Thoracic aorta (tissue), 2 donors: ENCODE data around the gene PLXDC2. TPM values are rescaled to one million over a fixed set of nuclear protein-coding genes. Genes with fewer than 3 reads are reported as not detected.

ENCODE experiments used
- ATAC-seq: fragments of 150-250 bp; one replicate; pipeline ENCODE4 v1.8.0; 2017; ENCODE audit warnings: low read depth; ENCODE audit not compliant: insufficient number of reproducible peaks, low FRiP score
- DNase-seq: peaks from one replicate; pipeline ENCODE4 v3.0.0-alpha.2; 2020; ENCODE audit warnings: low spot score
- H3K27ac ChIP-seq, 2 donors: fragments of 200-600 bp; sonication (generic); 1 replicate in 1 of 2; 2 replicates in 1 of 2; pipeline ENCODE4 v1.5.1; 2016; ENCODE audit warnings: mild to moderate bottlenecking in 2 of 2, moderate library complexity in 2 of 2
- H3K27me3 ChIP-seq: fragments of 200-600 bp; sonication (generic); replicated peaks from 2 replicates; pipeline ENCODE4 v1.6.0; 2016; ENCODE audit warnings: mild to moderate bottlenecking; ENCODE audit not compliant: insufficient read depth
- H3K36me3 ChIP-seq: fragments of 200-600 bp; sonication (generic); one replicate; pipeline ENCODE4 v1.5.1; 2016
- H3K4me1 ChIP-seq, 2 donors: fragments of 200-600 bp; sonication (generic); 1 replicate in 1 of 2; 2 replicates in 1 of 2; pipeline versions ENCODE4 v1.5.1 to v1.6.0; 2016; ENCODE audit warnings: low read depth in 2 of 2, mild to moderate bottlenecking in 1 of 2; ENCODE audit not compliant: control insufficient read depth in 1 of 2
- H3K4me3 ChIP-seq: fragments of 200-600 bp; sonication (generic); 2 replicates; pipeline ENCODE4 v1.5.1; 2016; ENCODE audit warnings: mild to moderate bottlenecking
- H3K9me3 ChIP-seq: fragments of 200-600 bp; sonication (generic); 2 replicates; pipeline ENCODE4 v1.5.1; 2016
- CTCF ChIP-seq: fragments of 200-600 bp; sonication (generic); IDR thresholded peaks from one replicate; pipeline ENCODE4 v1.5.1; 2019; ENCODE audit warnings: antibody characterized with exemption
- total RNA-seq, 2 donors: library from RNA; depleted of rRNA; stranded (reverse); fragments of >200 nt; gene quantifications; one replicate each; pipeline versions ENCODE4 v1.1.0 to v1.2.3, GENCODE V29; 2016

Gene PLXDC2
- total RNA-seq, 2 donors from 2014 or later: 105 to 155 TPM

DNA sequence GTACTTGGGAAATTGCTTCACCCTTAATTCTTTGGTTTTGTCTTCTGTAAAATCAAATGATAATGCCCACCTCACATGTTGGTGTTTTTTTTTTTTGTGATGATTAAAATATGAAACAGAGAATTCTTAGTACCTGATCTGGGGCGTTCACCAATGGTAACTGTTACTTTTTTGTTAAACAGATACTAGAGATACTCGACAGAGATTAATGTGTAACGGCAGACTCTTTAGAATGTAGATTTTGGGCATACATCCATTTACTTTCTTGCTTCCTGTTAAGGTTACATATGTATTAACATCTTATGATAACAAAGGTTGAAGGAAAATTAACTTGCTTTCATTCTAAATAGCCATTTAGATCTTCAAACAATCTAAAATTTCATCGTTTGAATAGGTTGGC lies 23.3 kb downstream of the PLXDC2 start:
- H3K36me3 ChIP-seq: no peaks in the 10 kb centered on the region
- no peak overlapping the region for H3K4me3 ChIP-seq
- H3K27ac ChIP-seq: no peak overlapping the region
- H3K9me3 ChIP-seq: no peaks in the 10 kb centered on the region
- DNase-seq (no peak), ATAC-seq (no peak)
- TF ChIP-seq CTCF: no peak
- peaks cover 16 to 82% of the 10 kb centered on the region in 2 donors for H3K4me1 ChIP-seq
- H3K27me3 ChIP-seq: no peaks in the 10 kb centered on the region

- H3K27me3 ChIP-seq: no peaks in the 10 kb centered on the region
- peaks cover 17 to 91% of the 10 kb centered on the region in 2 donors for H3K4me1 ChIP-seq
- H3K9me3 ChIP-seq: no peaks in the 10 kb centered on the region
- DNase-seq (no peak), ATAC-seq (no peak)
- H3K36me3 ChIP-seq: no peaks in the 10 kb centered on the region
- H3K4me3 ChIP-seq: no peak overlapping the region
- H3K27ac ChIP-seq: no peak overlapping the region
- TF ChIP-seq CTCF: no peak
Measured at GRCh38 chr10:19840776-19841175, 24.5 kb downstream of the PLXDC2 start.

DNA sequence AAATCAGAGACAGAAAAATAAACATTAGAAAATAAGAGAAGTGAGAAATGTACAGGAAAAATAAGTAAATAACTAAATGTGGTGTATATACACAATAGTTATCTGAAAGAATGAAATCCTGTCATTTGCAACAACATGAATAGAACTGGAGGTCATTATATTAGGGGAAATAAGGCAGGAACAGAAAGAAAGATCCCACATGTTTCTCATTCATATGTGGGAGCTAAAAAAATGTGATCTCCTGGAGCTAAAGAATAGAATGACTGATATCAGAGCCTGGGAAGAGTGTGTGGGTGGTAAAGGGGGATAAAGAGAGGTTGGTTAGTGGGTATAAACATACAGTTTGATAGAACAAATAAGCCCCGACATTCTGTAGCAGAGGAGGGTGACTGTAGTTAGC lies 27.3 kb downstream of the PLXDC2 start:
- H3K36me3 ChIP-seq: no peaks in the 10 kb centered on the region
- TF ChIP-seq CTCF: no peak
- H3K27ac ChIP-seq: no peak overlapping the region
- ATAC-seq (no peak), DNase-seq (no peak)
- H3K4me1 ChIP-seq: peaks cover 18 to 87% of the 10 kb centered on the region in 2 donors
- no peaks in the 10 kb centered on the region for H3K9me3 ChIP-seq
- peak overlapping the region; percentile 25 for H3K4me3 ChIP-seq
- no peaks in the 10 kb centered on the region for H3K27me3 ChIP-seq

DNA sequence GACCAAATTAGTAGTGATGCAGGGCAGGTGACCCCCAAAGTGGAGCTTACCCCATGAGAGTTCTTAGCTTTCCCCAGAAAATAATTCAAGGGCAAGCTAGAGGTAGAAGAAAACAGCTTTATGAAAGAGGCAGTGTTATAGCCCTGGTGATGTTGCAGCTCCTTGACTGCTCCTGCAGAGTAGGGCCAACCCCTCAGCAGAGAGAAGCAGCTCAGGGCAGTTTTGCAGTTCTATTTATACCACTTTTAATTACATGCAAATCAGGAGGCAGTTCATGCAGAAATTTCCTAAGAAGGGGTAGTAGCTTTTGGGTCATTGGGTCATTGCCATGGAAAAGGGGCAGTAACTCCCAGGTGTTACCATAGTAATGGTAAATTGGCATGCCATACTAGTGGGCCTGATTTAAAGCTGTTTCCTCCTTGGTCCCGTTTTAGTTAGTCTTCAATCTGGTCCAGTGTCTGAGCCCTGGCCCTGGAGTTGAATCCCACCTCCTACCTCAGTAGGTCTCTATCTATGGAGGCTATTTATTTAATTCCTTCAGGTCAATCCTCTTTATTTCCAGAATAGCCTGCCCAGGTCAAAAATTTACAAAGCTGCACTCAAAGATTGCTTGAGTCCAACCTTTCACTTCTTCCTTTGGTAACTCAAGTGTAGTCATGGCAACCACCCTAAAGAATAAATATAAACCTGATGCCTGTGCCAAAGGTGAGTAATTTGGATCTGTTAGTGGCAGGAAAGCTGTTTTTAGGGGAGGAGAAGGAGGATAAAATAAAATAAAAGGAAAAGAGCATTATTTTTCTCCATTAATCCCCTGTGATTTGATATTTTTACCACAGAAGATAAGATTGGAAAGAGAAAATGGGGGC lies 29.5 kb downstream of the PLXDC2 start:
- H3K36me3 ChIP-seq: no peaks in the 10 kb centered on the region
- DNase-seq (no peak), ATAC-seq (no peak)
- H3K9me3 ChIP-seq: no peaks in the 10 kb centered on the region
- no peaks in the 10 kb centered on the region for H3K27me3 ChIP-seq
- no peak overlapping the region for H3K4me3 ChIP-seq
- TF ChIP-seq CTCF: no peak
- no peak overlapping the region for H3K27ac ChIP-seq
- H3K4me1 ChIP-seq: peaks cover 27 to 71% of the 10 kb centered on the region in 2 donors

DNA sequence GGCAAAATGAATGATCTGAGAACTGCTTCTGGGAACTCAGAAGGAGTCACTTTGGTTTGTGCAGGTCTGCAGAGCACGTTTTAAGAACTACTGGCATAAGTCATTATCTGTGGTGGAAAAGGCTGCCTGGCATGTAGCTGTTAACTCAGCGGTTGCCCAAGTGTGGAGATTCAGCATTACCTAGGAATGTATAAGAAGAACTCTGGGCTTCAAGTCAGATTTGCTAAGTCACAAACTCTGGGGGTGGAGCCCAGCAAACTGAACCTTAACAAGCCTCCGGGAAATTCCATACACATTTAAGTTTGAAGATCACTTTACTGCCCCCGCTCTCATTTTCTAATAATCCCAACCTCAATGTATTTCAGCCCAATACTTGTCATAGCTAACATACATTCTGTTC lies 31.1 kb downstream of the PLXDC2 start:
- no peak for TF ChIP-seq CTCF
- H3K9me3 ChIP-seq: no peaks in the 10 kb centered on the region
- DNase-seq: no peak
- H3K4me1 ChIP-seq: peaks cover 27 to 69% of the 10 kb centered on the region in 2 donors
- no peaks in the 10 kb centered on the region for H3K36me3 ChIP-seq
- H3K27ac ChIP-seq: no peak overlapping the region
- H3K4me3 ChIP-seq: no peak overlapping the region
- H3K27me3 ChIP-seq: no peaks in the 10 kb centered on the region
- ATAC-seq: no peak
